ENCODE data around the gene PANK4. TPM values are rescaled to one million over a fixed set of nuclear protein-coding genes. Genes with fewer than 3 reads are reported as not detected.

The PANK4 gene
- total and polyA plus RNA-seq, 10 of the 15 experiments (the other 5 are each of a cell fraction or from before 2014, with no cell fraction given) = 0.35 to 38.0 (median 18.6) TPM

DNA sequence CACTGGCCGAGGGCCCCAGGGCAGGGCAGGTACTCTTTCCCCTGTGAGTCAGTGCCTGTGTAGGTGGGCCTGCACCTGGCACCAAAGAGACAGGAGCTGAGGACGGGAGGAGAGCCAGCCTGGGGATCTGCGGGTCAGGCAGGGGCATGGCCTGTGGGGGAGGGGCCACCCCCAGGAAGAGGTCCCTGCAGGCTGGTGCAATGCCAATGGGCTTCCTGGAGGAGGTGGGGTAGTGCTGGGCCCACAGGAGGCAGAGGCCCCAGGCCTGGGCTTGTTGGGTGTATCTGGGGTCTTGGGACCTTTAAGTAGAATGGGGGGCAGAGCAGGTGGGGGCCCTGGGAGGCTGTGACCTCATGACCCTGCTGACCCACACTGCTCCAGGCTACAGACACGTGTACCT lies 27.1 kb downstream of the PANK4 start:
- DNase-seq (ENCODE audit: low read depth, low spot score) (no peak), ATAC-seq (no peak), FAIRE-seq (no peak)
- Histone ChIP-seq H2AFZ (ENCODE audit: control insufficient read depth, low read depth, low read length) (no peak overlapping the region), H3K4me2 (ENCODE audit: control insufficient read depth, insufficient read depth) (no peak overlapping the region), H3K9ac (ENCODE audit: control insufficient read depth, insufficient read depth, low read length) (no peak overlapping the region), H3K79me2 (ENCODE audit: control insufficient read depth, insufficient read depth, low read length) (no peaks in the 10 kb centered on the region), H3K4me1 (ENCODE audit: control insufficient read depth, insufficient read depth, low read length) (peaks cover 10% of the 10 kb centered on the region), H3K27me3 (replicated peaks in 1 of 2; ENCODE audit: control insufficient read depth in 2 of 2, insufficient read depth in 2 of 2, low read length in 1 of 2) (no peaks in the 10 kb centered on the region), H3K27ac (ENCODE audit: control insufficient read depth, insufficient read depth) (no peak overlapping the region), H4K20me1 (ENCODE audit: control insufficient read depth, insufficient read depth) (no peaks in the 10 kb centered on the region), H3K9me3 (replicated peaks; ENCODE audit: control insufficient read depth, insufficient read depth, low read length) (no peaks in the 10 kb centered on the region), H3K4me3 (no peak overlapping the region), H3K36me3 (ENCODE audit: control insufficient read depth in 2 of 2, insufficient read depth in 2 of 2, low read length in 1 of 2) (no peaks in the 10 kb centered on the region)
- RAD21 ChIA-PET (ENCODE audit: unreplicated experiment) = no interaction called here
- TF ChIP-seq CREM (IDR thresholded peaks at IDR 0.05; ENCODE audit: low read depth) (no peak), TCF3 (IDR thresholded peaks at IDR 0.05; ENCODE audit: borderline replicate concordance, insufficient read depth, low read depth, low read length) (no peak), EZH2 (IDR thresholded peaks at IDR 0.05; ENCODE audit: borderline replicate concordance, control insufficient read depth, low read depth, low read length) (no peak), GABPA (IDR thresholded peaks at IDR 0.05; ENCODE audit: low read depth) (no peak), NFXL1 (IDR thresholded peaks at IDR 0.05; ENCODE audit: borderline replicate concordance) (no peak), ZNF384 (IDR thresholded peaks at IDR 0.05; ENCODE audit: borderline replicate concordance, low read depth, low read length) (no peak), RAD21 (IDR thresholded peaks at IDR 0.05; ENCODE audit: insufficient read depth, low read depth, low read length) (no peak), TBL1XR1 (IDR thresholded peaks at IDR 0.05; ENCODE audit: low read depth, low read length) (no peak)
- TF ChIP-seq, protein P1, sequence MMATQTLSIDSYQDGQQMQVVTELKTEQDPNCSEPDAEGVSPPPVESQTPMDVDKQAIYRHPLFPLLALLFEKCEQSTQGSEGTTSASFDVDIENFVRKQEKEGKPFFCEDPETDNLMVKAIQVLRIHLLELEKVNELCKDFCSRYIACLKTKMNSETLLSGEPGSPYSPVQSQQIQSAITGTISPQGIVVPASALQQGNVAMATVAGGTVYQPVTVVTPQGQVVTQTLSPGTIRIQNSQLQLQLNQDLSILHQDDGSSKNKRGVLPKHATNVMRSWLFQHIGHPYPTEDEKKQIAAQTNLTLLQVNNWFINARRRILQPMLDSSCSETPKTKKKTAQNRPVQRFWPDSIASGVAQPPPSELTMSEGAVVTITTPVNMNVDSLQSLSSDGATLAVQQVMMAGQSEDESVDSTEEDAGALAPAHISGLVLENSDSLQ (IDR thresholded peaks at IDR 0.05) = no peak
- TF ChIP-seq, protein P2, sequence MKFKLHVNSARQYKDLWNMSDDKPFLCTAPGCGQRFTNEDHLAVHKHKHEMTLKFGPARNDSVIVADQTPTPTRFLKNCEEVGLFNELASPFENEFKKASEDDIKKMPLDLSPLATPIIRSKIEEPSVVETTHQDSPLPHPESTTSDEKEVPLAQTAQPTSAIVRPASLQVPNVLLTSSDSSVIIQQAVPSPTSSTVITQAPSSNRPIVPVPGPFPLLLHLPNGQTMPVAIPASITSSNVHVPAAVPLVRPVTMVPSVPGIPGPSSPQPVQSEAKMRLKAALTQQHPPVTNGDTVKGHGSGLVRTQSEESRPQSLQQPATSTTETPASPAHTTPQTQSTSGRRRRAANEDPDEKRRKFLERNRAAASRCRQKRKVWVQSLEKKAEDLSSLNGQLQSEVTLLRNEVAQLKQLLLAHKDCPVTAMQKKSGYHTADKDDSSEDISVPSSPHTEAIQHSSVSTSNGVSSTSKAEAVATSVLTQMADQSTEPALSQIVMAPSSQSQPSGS (IDR thresholded peaks at IDR 0.05; ENCODE audit: low read length) = no peak
- TF ChIP-seq, protein P3, sequence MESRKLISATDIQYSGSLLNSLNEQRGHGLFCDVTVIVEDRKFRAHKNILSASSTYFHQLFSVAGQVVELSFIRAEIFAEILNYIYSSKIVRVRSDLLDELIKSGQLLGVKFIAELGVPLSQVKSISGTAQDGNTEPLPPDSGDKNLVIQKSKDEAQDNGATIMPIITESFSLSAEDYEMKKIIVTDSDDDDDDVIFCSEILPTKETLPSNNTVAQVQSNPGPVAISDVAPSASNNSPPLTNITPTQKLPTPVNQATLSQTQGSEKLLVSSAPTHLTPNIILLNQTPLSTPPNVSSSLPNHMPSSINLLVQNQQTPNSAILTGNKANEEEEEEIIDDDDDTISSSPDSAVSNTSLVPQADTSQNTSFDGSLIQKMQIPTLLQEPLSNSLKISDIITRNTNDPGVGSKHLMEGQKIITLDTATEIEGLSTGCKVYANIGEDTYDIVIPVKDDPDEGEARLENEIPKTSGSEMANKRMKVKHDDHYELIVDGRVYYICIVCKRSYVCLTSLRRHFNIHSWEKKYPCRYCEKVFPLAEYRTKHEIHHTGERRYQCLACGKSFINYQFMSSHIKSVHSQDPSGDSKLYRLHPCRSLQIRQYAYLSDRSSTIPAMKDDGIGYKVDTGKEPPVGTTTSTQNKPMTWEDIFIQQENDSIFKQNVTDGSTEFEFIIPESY (IDR thresholded peaks at IDR 0.05) = no peak
- TF ChIP-seq, protein P4, sequence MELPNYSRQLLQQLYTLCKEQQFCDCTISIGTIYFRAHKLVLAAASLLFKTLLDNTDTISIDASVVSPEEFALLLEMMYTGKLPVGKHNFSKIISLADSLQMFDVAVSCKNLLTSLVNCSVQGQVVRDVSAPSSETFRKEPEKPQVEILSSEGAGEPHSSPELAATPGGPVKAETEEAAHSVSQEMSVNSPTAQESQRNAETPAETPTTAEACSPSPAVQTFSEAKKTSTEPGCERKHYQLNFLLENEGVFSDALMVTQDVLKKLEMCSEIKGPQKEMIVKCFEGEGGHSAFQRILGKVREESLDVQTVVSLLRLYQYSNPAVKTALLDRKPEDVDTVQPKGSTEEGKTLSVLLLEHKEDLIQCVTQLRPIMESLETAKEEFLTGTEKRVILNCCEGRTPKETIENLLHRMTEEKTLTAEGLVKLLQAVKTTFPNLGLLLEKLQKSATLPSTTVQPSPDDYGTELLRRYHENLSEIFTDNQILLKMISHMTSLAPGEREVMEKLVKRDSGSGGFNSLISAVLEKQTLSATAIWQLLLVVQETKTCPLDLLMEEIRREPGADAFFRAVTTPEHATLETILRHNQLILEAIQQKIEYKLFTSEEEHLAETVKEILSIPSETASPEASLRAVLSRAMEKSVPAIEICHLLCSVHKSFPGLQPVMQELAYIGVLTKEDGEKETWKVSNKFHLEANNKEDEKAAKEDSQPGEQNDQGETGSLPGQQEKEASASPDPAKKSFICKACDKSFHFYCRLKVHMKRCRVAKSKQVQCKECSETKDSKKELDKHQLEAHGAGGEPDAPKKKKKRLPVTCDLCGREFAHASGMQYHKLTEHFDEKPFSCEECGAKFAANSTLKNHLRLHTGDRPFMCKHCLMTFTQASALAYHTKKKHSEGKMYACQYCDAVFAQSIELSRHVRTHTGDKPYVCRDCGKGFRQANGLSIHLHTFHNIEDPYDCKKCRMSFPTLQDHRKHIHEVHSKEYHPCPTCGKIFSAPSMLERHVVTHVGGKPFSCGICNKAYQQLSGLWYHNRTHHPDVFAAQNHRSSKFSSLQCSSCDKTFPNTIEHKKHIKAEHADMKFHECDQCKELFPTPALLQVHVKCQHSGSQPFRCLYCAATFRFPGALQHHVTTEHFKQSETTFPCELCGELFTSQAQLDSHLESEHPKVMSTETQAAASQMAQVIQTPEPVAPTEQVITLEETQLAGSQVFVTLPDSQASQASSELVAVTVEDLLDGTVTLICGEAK (IDR thresholded peaks at IDR 0.05; ENCODE audit: borderline replicate concordance) = no peak
- BruUV-seq (replicated peaks) = no TSS peak
- intact Hi-C loops (cut with micrococcal nuclease; ENCODE audit: unreplicated experiment) = no loop called here
- in situ Hi-C loops (cut with MboI) = no loop called here
- 35% methylated on average over 4 of the region's 4 CpGs for WGBS (ENCODE audit: insufficient coverage, insufficient replicate concordance, low lambda C conversion rate, missing lambda C conversion rate)
- POLR2A ChIA-PET = no interaction called here
- CTCF ChIA-PET = no interaction called here
- SMC1A ChIA-PET (ENCODE audit: uncharacterized antibody, unreplicated experiment) = no interaction called here

All from GM12878 (cell line).